Measurements from ENCODE around the gene BLVRA. TPM values are rescaled to one million over a fixed set of nuclear protein-coding genes. Genes with fewer than 3 reads are reported as not detected.
"Not testable (repeated sequence)": the region's sequence is repeated elsewhere in the genome, so short reads cannot be mapped to it uniquely, and the experiment has no call there.

BLVRA gene
- total RNA-seq, 2 donors from 2014 or later = 30.2 to 39.7 TPM

DNA sequence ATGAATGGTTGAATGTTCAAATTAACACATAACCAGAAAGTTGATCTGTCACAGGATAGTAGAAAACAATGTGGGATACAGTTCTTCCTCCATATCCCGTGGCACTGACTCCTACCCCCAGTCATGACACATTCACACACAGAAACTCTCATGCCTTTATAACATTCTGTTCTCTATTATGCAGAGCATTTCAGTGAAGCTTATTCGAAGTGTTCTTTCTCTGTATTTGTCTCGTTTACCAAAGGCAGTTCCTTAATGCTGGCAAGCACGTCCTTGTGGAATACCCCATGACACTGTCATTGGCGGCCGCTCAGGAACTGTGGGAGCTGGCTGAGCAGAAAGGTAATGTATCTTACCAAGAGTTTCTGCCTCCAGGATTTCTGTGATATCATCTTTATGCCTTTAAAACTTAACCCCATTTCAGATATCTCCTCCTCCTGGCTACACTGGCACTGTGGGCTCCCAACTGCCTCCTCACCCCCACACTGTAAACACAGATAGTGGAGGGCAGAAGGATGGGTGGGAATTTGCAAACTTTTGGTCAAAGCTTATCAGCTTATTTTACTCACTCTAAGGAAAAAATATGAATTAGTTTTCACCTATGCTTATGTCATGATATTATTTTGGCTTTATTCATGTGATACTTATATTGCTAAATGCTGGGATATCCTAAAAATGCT is 34.1 kb downstream of the BLVRA start:
- DNase-seq (ENCODE audit: low spot score) = no peak
- H3K27ac ChIP-seq = no peak overlapping the region

GRCh38 chr7:43799605-43800004 is 41.1 kb downstream of the BLVRA start:
- Histone ChIP-seq H3K4me1 (replicated peaks) (no peaks in the 10 kb centered on the region), H3K4me3 (no peak overlapping the region), H3K36me3 (peaks cover 1 to 6% of the 10 kb centered on the region in 2 donors), H3K27me3 (replicated peaks; ENCODE audit: insufficient read depth) (no peaks in the 10 kb centered on the region), H3K27ac (no peak overlapping the region), H3K9me3 (no peaks in the 10 kb centered on the region)
- no peak for TF ChIP-seq POLR2AphosphoS5 (IDR thresholded peaks at IDR 0.05)
- DNase-seq (ENCODE audit: low spot score) = no peak
- intact Hi-C loops (cut with DNase I) = no loop called here
- WGBS = 93% methylated on average over 4 of the region's 4 CpGs

More for the DNA sequence above, 34.1 kb downstream of the BLVRA start:
- TF ChIP-seq POLR2AphosphoS5 (IDR thresholded peaks at IDR 0.05) = no peak
- Histone ChIP-seq H3K9me3 (no peaks in the 10 kb centered on the region), H3K27me3 (replicated peaks; ENCODE audit: insufficient read depth) (no peaks in the 10 kb centered on the region), H3K4me3 (no peak overlapping the region), H3K36me3 (peaks cover 0 to 3% of the 10 kb centered on the region in 2 donors), H3K4me1 (replicated peaks) (no peaks in the 10 kb centered on the region)
- 55% methylated on average over 6 of the region's 6 CpGs for WGBS
- intact Hi-C loops (cut with DNase I) = no loop called here

- Histone ChIP-seq H3K4me3 (no peak overlapping the region), H3K4me1 (replicated peaks) (no peaks in the 10 kb centered on the region), H3K27me3 (replicated peaks; ENCODE audit: insufficient read depth) (no peaks in the 10 kb centered on the region), H3K36me3 (peaks cover 6 to 15% of the 10 kb centered on the region in 2 donors), H3K27ac (no peak overlapping the region), H3K9me3 (no peaks in the 10 kb centered on the region)
- DNase-seq (ENCODE audit: low spot score) = no peak
- 91% methylated on average over 2 of the region's 2 CpGs for WGBS
- no peak for TF ChIP-seq POLR2A (IDR thresholded peaks at IDR 0.05)
- intact Hi-C loops (cut with DNase I) = no loop called here
Observed at GRCh38 chr7:43803865-43804264, 45.4 kb downstream of the BLVRA start.

GRCh38 chr7:43808410-43808809 is 49.9 kb downstream of the BLVRA start:
- intact Hi-C loops (cut with DNase I) = no loop called here
- no peaks in the 10 kb centered on the region for H3K9me3 ChIP-seq
- no peak overlapping the region for H3K27ac ChIP-seq
- TF ChIP-seq CTCF (IDR thresholded peaks at IDR 0.05) (no peak), POLR2A (IDR thresholded peaks at IDR 0.05) (no peak), POLR2AphosphoS5 (IDR thresholded peaks at IDR 0.05) (no peak)
- H3K4me3 ChIP-seq = no peak overlapping the region
- H3K27me3 ChIP-seq (replicated peaks; ENCODE audit: insufficient read depth) = no peaks in the 10 kb centered on the region
- 68% methylated on average over 11 of the region's 11 CpGs for WGBS
- peaks cover 6 to 15% of the 10 kb centered on the region in 2 donors for H3K36me3 ChIP-seq
- DNase-seq (ENCODE audit: low spot score) = no peak
- H3K4me1 ChIP-seq (replicated peaks) = no peaks in the 10 kb centered on the region

DNA sequence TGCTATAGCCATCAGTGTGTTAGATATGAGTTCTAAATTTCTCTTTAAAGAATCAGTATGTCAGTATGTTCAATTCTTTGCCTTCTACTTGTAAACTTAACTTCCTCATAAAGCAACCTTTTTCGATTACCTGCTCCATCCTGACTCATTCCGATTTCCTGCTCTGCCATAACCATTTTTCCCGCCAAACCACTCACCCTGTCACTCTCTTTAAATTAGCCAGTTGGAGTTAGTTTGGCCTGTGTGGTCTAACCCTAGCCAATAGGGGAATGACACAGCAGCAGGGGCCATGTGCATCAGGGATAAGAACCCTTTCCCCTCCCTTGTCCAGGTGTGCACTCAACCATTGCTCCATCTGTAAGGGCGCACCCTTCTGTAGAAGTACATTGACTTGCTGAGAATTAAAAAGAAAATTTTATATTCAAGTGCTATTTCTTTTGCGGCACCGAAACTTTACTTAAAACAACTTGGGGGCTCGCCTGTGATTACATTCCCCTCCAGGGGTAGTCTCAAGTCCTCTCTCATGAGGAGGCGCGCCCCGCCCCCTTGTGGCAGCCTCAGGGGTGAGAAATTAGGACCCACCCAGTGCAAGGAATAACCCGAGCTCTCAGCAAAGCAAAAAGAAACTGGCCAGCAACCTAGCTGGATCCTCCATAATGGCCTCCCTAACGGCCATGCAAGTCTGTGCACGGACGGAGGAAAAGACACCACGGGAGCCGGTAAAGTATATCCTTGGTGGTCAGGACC is 51.9 kb downstream of the BLVRA start:
- H3K4me3 ChIP-seq; H3K27ac ChIP-seq; H3K9me3 ChIP-seq; H3K27me3 ChIP-seq (replicated peaks; ENCODE audit: insufficient read depth); H3K4me1 ChIP-seq (replicated peaks); intact Hi-C loops (cut with DNase I); DNase-seq (ENCODE audit: low spot score): not testable (repeated sequence)
- TF ChIP-seq CTCF (IDR thresholded peaks at IDR 0.05) = peak in 1 of 4 experiments; percentile 29
- 87% methylated on average over 16 of the region's 16 CpGs for WGBS
- peaks cover 0 to 10% of the 10 kb centered on the region in 2 donors for H3K36me3 ChIP-seq

DNA sequence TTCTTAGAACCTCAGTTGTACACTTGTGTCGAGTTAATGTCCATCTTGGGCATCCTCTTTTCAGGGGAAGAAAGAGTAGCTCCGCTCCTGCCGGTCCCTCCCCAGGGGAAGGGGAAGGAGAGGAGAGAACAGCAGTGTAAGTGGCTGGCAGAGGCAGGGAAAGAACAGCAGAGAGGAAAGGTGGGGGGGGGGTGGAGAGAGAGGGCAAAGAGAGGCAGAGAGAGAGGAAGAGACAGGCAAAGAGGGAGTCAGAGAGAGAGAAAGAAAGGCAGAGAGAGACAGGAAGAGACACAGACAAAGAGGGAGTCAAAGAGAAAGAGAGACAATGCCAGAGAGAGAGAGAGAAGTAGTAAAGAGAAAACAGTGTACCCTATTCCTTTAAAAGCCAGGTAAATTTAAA is 56.9 kb downstream of the BLVRA start:
- H3K4me3 ChIP-seq = no peak overlapping the region
- 73% methylated on average over 3 of the region's 3 CpGs for WGBS
- no peak for TF ChIP-seq CTCF (IDR thresholded peaks at IDR 0.05)
- no peak for TF ChIP-seq POLR2A (IDR thresholded peaks at IDR 0.05)
- no peak for TF ChIP-seq POLR2AphosphoS5 (IDR thresholded peaks at IDR 0.05)
- intact Hi-C loops (cut with DNase I) = no loop called here
- no peaks in the 10 kb centered on the region for H3K27me3 ChIP-seq (replicated peaks; ENCODE audit: insufficient read depth)
- H3K36me3 ChIP-seq = no peaks in the 10 kb centered on the region
- H3K4me1 ChIP-seq (replicated peaks) = no peaks in the 10 kb centered on the region
- no peaks in the 10 kb centered on the region for H3K9me3 ChIP-seq
- DNase-seq (ENCODE audit: low spot score) = no peak
- no peak overlapping the region for H3K27ac ChIP-seq

- H3K4me3 ChIP-seq; DNase-seq (ENCODE audit: low spot score); H3K9me3 ChIP-seq; H3K27ac ChIP-seq; H3K36me3 ChIP-seq; intact Hi-C loops (cut with DNase I); H3K4me1 ChIP-seq (replicated peaks); H3K27me3 ChIP-seq (replicated peaks; ENCODE audit: insufficient read depth): not testable (repeated sequence)
- WGBS = 57% methylated on average over 2 of the region's 2 CpGs
Observed at GRCh38 chr7:43816046-43816797, 57.7 kb downstream of the BLVRA start.

GRCh38 chr7:43823425-43823824 is 64.9 kb downstream of the BLVRA start:
- H3K27me3 ChIP-seq (replicated peaks; ENCODE audit: insufficient read depth); intact Hi-C loops (cut with DNase I); H3K27ac ChIP-seq; H3K4me1 ChIP-seq (replicated peaks); DNase-seq (ENCODE audit: low spot score); H3K4me3 ChIP-seq; H3K9me3 ChIP-seq; H3K36me3 ChIP-seq: not testable (repeated sequence)
- WGBS = 93% methylated on average over 7 of the region's 7 CpGs
